Measurements from ENCODE around the gene DHCR7.

DHCR7 gene

GRCh38 chr11:71406681-71407080 lies 41.5 kb downstream of the DHCR7 start:
- DNase-seq: peak; percentile 15

DNA sequence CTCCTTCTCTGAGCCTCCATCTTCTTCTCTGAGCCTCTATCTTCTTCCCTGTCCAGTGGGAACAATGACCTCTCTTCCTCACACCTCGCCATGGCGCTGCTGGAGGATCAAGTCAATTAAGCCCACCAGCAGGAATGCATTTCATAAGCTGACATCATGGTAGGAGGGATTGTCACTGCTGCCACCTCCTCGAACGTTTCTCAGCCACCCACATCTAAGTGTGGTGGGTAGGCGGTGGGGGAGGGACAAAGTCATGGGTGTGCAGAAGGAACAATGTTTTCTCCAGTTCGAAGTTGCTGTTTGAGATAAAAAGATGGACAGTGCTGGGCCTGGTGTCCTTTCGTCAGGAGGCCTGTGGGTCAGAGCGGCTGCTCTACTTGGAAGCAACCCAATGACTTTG lies 44.0 kb downstream of the DHCR7 start:
- DNase-seq: no peak

- no peak for DNase-seq
Observed at GRCh38 chr11:71402878-71403277, 45.3 kb downstream of the DHCR7 start.

GRCh38 chr11:71400216-71400615 lies 48.0 kb downstream of the DHCR7 start:
- no peak for DNase-seq

DNA sequence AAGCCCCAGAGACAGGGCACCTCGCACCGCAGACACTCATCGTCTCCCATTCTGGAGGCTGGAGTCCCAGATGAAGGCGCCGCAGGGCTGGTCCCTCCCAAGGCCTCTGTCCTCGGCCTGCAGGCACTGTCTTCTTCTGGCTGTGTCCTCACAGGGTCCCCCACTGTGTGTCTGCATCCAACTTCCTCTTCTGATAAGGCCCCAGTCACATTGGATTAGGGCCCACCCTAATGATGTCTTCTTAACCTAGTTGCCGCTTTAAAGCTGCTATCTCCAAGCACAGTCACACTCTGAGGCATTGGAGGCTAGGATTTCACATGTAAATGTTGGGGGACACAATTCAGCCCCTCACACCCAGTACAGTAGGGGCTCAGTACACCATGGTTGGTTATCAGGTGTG lies 48.9 kb downstream of the DHCR7 start:
- no peak for DNase-seq

- DNase-seq: no peak
Observed at GRCh38 chr11:71397961-71398360, 50.2 kb downstream of the DHCR7 start.

- DNase-seq: no peak
Observed at GRCh38 chr11:71397331-71397860, 50.8 kb downstream of the DHCR7 start.

- no peak for DNase-seq
Observed at GRCh38 chr11:71396548-71397123, 51.6 kb downstream of the DHCR7 start.

GRCh38 chr11:71395774-71396173 lies 52.4 kb downstream of the DHCR7 start:
- DNase-seq: no peak

- DNase-seq: no peak
Observed at GRCh38 chr11:71395263-71395560, 53.0 kb downstream of the DHCR7 start.

GRCh38 chr11:71393283-71393682 lies 54.9 kb downstream of the DHCR7 start:
- DNase-seq: no peak

- no peak for DNase-seq
Observed at GRCh38 chr11:71391796-71392195, 56.4 kb downstream of the DHCR7 start.

DNA sequence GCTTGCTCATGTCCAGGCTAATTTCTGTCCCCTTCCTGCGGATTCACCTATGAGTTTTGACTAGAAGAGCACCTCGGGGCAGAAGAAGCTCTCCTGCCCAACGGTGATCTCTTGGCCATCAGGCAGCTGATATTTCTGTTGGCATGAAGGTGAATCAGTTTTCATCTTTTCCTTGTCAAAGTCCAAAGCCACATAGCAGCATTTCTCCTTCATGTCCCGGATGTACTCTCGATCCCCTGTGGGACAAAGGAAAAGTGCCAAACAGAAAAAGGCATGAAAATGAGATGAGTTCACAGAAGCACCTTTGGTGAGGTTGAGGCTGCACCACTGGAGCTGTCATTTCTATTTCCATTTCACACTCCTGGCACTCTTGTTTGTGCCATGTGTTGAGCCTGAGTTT lies 56.8 kb downstream of the DHCR7 start:
- no peak for DNase-seq

GRCh38 chr11:71388637-71389235 lies 59.5 kb downstream of the DHCR7 start:
- DNase-seq: no peak

DNA sequence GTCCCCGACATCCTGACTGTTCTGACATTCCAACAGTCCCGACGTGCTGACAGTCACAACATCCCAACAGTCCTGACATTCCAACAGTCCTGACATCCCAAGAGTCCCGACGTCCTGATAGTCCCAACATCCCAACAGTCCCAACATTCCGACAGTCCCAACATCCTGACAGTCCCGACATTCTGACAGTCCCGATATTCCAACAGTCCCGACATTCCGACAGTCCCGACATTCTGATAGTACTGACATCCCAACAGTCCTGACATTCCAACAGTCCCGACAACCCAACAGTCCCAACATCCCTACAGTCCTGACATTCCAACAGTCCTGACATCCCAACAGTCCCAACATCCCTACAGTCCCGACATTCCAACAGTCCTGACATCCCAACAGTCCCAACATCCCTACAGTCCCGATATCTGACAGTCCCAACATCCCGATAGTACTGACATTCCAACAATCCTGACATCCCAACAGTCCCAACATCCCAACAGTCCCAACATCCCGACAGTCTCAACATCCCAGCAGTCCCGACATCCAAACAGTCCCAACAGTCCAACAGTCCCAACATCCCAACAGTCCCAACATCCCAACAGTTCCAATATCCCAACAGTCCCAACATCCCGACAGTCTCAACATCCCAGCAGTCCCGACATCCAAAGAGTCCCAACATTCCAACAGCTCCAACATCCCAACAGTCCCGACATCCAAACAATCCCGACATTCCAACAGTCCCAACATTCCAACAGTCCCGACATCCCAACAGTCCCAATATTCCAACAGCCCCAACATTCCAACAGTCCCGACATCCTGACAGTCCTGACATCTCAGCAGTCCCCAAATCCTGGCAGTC lies 60.2 kb downstream of the DHCR7 start:
- no peak for DNase-seq

- DNase-seq: no peak
Observed at GRCh38 chr11:71387200-71387599, 61.0 kb downstream of the DHCR7 start.

- no peak for DNase-seq
Observed at GRCh38 chr11:71386202-71386601, 62.0 kb downstream of the DHCR7 start.

- DNase-seq: no peak
Observed at GRCh38 chr11:71385091-71385490, 63.1 kb downstream of the DHCR7 start.

DNA sequence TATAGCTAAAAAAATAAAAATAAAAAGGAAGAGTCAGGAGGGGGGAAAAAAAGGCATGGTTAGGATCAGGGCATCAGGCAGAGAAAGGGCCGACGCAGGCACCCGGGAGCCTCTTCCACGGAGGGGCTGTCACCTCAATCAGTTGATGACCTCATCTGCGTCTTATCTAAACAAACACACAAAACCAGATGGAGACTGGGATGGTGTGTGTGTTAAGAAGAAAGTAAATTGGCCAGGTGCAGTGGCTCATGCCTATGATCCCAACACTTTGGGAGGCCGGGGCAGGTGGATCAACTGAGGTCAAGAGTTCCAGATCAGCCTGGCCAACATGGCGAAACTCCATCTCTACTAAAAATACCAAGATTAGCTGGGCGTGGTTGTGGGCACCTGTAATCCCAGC lies 63.6 kb downstream of the DHCR7 start:
- DNase-seq: no peak
